ENCODE data around the gene KIAA0232. TPM values are rescaled to one million over a fixed set of nuclear protein-coding genes. Genes with fewer than 3 reads are reported as not detected.
A peak's percentile ranks its signal among the peaks of the same experiment; 100 is the strongest.

Gene KIAA0232
- total RNA-seq, 1 donor from 2014 or later, result 27.2 TPM

- no peak overlapping the region for H3K4me3 Mint-ChIP-seq (ENCODE audit: unreplicated experiment)
- H3K9me3 Mint-ChIP-seq (ENCODE audit: unreplicated experiment), result no peaks in the 10 kb centered on the region
- peaks cover 6% of the 10 kb centered on the region for H3K27me3 Mint-ChIP-seq (ENCODE audit: unreplicated experiment)
- no peak overlapping the region for H3K27ac Mint-ChIP-seq (ENCODE audit: unreplicated experiment)
- H3K36me3 Mint-ChIP-seq (ENCODE audit: low read depth, unreplicated experiment), result peaks cover 22% of the 10 kb centered on the region
- no peak for DNase-seq (ENCODE audit: low spot score)
- H3K4me1 Mint-ChIP-seq (ENCODE audit: unreplicated experiment), result no peaks in the 10 kb centered on the region
- TF ChIP-seq, protein P1, sequence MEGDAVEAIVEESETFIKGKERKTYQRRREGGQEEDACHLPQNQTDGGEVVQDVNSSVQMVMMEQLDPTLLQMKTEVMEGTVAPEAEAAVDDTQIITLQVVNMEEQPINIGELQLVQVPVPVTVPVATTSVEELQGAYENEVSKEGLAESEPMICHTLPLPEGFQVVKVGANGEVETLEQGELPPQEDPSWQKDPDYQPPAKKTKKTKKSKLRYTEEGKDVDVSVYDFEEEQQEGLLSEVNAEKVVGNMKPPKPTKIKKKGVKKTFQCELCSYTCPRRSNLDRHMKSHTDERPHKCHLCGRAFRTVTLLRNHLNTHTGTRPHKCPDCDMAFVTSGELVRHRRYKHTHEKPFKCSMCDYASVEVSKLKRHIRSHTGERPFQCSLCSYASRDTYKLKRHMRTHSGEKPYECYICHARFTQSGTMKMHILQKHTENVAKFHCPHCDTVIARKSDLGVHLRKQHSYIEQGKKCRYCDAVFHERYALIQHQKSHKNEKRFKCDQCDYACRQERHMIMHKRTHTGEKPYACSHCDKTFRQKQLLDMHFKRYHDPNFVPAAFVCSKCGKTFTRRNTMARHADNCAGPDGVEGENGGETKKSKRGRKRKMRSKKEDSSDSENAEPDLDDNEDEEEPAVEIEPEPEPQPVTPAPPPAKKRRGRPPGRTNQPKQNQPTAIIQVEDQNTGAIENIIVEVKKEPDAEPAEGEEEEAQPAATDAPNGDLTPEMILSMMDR (IDR thresholded peaks at IDR 0.05; ENCODE audit: unreplicated experiment), result no peak
Observed at GRCh38 chr4:6858997-6859396, 76.5 kb downstream of the KIAA0232 start.

- Mint-ChIP-seq H3K4me1 (ENCODE audit: unreplicated experiment) (no peaks in the 10 kb centered on the region), H3K4me3 (ENCODE audit: unreplicated experiment) (no peak overlapping the region)
- TF ChIP-seq, protein P1 (IDR thresholded peaks at IDR 0.05; ENCODE audit: unreplicated experiment), result no peak
Observed at GRCh38 chr4:6859543-6859942, 77.0 kb downstream of the KIAA0232 start.

GRCh38 chr4:6868386-6868785, 85.9 kb downstream of the KIAA0232 start:
- Mint-ChIP-seq H3K27me3 (ENCODE audit: unreplicated experiment) (no peaks in the 10 kb centered on the region), H3K4me3 (ENCODE audit: unreplicated experiment) (peak overlapping the region; percentile 1), H3K27ac (ENCODE audit: unreplicated experiment) (no peak overlapping the region), H3K4me1 (ENCODE audit: unreplicated experiment) (peaks cover 26% of the 10 kb centered on the region), H3K9me3 (ENCODE audit: unreplicated experiment) (no peaks in the 10 kb centered on the region), H3K36me3 (ENCODE audit: low read depth, unreplicated experiment) (peaks cover 12% of the 10 kb centered on the region)
- DNase-seq (ENCODE audit: low spot score), result no peak
- TF ChIP-seq, protein P1 (IDR thresholded peaks at IDR 0.05; ENCODE audit: unreplicated experiment), result no peak

More at GRCh38 chr4:6859543-6859942, 77.0 kb downstream of the KIAA0232 start:
- no peak for DNase-seq (ENCODE audit: low spot score)
- Mint-ChIP-seq H3K9me3 (ENCODE audit: unreplicated experiment) (no peaks in the 10 kb centered on the region), H3K27me3 (ENCODE audit: unreplicated experiment) (peaks cover 6% of the 10 kb centered on the region), H3K36me3 (ENCODE audit: low read depth, unreplicated experiment) (peaks cover 22% of the 10 kb centered on the region), H3K27ac (ENCODE audit: unreplicated experiment) (no peak overlapping the region)

GRCh38 chr4:6869944-6870343, 87.4 kb downstream of the KIAA0232 start:
- Mint-ChIP-seq H3K27ac (ENCODE audit: unreplicated experiment) (no peak overlapping the region), H3K9me3 (ENCODE audit: unreplicated experiment) (no peaks in the 10 kb centered on the region)

DNA sequence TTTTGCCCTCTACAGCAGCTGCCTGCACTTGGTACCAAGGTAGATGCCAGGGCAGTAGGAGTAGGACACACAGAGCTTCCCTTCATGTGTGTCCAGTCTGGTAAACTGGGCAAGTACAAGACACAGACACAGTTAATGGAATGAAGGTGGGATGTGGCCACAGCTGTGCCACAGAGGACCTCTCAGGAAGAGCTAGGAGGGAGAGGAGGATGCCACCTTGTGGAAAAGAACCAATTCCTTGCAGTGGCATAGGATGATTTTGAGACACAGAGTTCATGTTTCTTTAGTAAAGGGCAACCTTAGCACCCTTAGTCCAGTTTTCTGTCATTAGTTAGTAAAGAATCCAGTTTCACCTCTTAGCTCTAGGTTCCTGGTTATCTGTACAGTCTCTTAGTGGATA, 90.8 kb downstream of the KIAA0232 start:
- DNase-seq (ENCODE audit: low spot score), result no peak
- Mint-ChIP-seq H3K4me1 (ENCODE audit: unreplicated experiment) (peaks cover 12% of the 10 kb centered on the region), H3K9me3 (ENCODE audit: unreplicated experiment) (no peaks in the 10 kb centered on the region), H3K4me3 (ENCODE audit: unreplicated experiment) (no peak overlapping the region), H3K27me3 (ENCODE audit: unreplicated experiment) (peaks cover 3% of the 10 kb centered on the region), H3K27ac (ENCODE audit: unreplicated experiment) (peak overlapping the region; percentile 42), H3K36me3 (ENCODE audit: low read depth, unreplicated experiment) (peaks cover 35% of the 10 kb centered on the region)
- TF ChIP-seq, protein P1 (IDR thresholded peaks at IDR 0.05; ENCODE audit: unreplicated experiment), result no peak

More at GRCh38 chr4:6869944-6870343, 87.4 kb downstream of the KIAA0232 start:
- peaks cover 26% of the 10 kb centered on the region for H3K4me1 Mint-ChIP-seq (ENCODE audit: unreplicated experiment)
- peaks cover 12% of the 10 kb centered on the region for H3K36me3 Mint-ChIP-seq (ENCODE audit: low read depth, unreplicated experiment)
- no peak overlapping the region for H3K4me3 Mint-ChIP-seq (ENCODE audit: unreplicated experiment)
- TF ChIP-seq, protein P1 (IDR thresholded peaks at IDR 0.05; ENCODE audit: unreplicated experiment), result no peak
- no peak for DNase-seq (ENCODE audit: low spot score)
- no peaks in the 10 kb centered on the region for H3K27me3 Mint-ChIP-seq (ENCODE audit: unreplicated experiment)

Measured in endothelial cell (in vitro differentiated cells).